Activated CD8-positive, alpha-beta memory T cell treated with anti-CD3 and anti-CD28 coated beads for 24 hours (primary cell): ENCODE measurements around the gene BZW2.

ENCODE experiments used
- DNase-seq: peaks from one replicate; pipeline ENCODE4 v3.0.0-alpha.2; 2020

Gene BZW2

GRCh38 chr7:16724344-16724743 is 78.4 kb downstream of the BZW2 start:
- no peak for DNase-seq

- DNase-seq = no peak
These were observed 80.2 kb downstream of the BZW2 start for GRCh38 chr7:16726189-16726588.

- DNase-seq = no peak
These were observed 81.8 kb downstream of the BZW2 start for GRCh38 chr7:16727736-16728135.

GRCh38 chr7:16728811-16729210 is 82.8 kb downstream of the BZW2 start:
- DNase-seq = no peak

GRCh38 chr7:16729541-16729940 is 83.6 kb downstream of the BZW2 start:
- DNase-seq = no peak

GRCh38 chr7:16730937-16731336 is 85.0 kb downstream of the BZW2 start:
- no peak for DNase-seq

- no peak for DNase-seq
These were observed 86.8 kb downstream of the BZW2 start for GRCh38 chr7:16732828-16733227.

GRCh38 chr7:16734148-16734726 is 88.3 kb downstream of the BZW2 start:
- DNase-seq = no peak

- no peak for DNase-seq
These were observed 89.0 kb downstream of the BZW2 start for GRCh38 chr7:16735020-16735419.

- DNase-seq = no peak
These were observed 92.2 kb downstream of the BZW2 start for GRCh38 chr7:16738011-16738688.

- no peak for DNase-seq
These were observed 94.1 kb downstream of the BZW2 start for GRCh38 chr7:16739863-16740622.

GRCh38 chr7:16740623-16740953 is 94.6 kb downstream of the BZW2 start:
- DNase-seq = no peak

GRCh38 chr7:16740996-16741395 is 95.0 kb downstream of the BZW2 start:
- DNase-seq = no peak

- no peak for DNase-seq
These were observed 95.7 kb downstream of the BZW2 start for GRCh38 chr7:16741676-16742075.

- no peak for DNase-seq
These were observed 96.6 kb downstream of the BZW2 start for GRCh38 chr7:16742547-16742946.

- no peak for DNase-seq
These were observed 97.3 kb downstream of the BZW2 start for GRCh38 chr7:16743236-16743635.

GRCh38 chr7:16744518-16745250 is 98.7 kb downstream of the BZW2 start:
- DNase-seq = no peak

GRCh38 chr7:16745645-16746044 is 99.7 kb downstream of the BZW2 start:
- DNase-seq = no peak

- DNase-seq = no peak
These were observed 101.1 kb downstream of the BZW2 start for GRCh38 chr7:16747102-16747501.

- DNase-seq = peak; percentile 76
These were observed 107.3 kb downstream of the BZW2 start, which contains the start of gene TSPAN13 for GRCh38 chr7:16753102-16753931. Gene TSPAN13 (plus strand): TSS chr7:16753755. CDS start chr7:16753968, 213 bp downstream.

- DNase-seq = peak; percentile 64
These were observed 108.2 kb downstream of the BZW2 start for GRCh38 chr7:16753932-16754855.
